GM19395 (cell line): Measurements from ENCODE around the gene THOC5.
"Not testable (repeated sequence)": the region's sequence is repeated elsewhere in the genome, so short reads cannot be mapped to it uniquely, and the experiment has no call there.

Experiments
- ATAC-seq: cut with Tn5 transposase; IDR thresholded peaks from one replicate; pipeline ENCODE4 v1.9.1; 2021; ENCODE audit warnings: mild to moderate bottlenecking, moderate library complexity; ENCODE audit not compliant: unreplicated experiment

Gene THOC5

GRCh38 chr22:29511126-29511862 is 42.3 kb downstream of the THOC5 start:
- ATAC-seq, result no peak

GRCh38 chr22:29510542-29510941 is 43.0 kb downstream of the THOC5 start:
- ATAC-seq, result no peak

- ATAC-seq, result no peak
Measured at GRCh38 chr22:29509815-29510214, 43.7 kb downstream of the THOC5 start.

- no peak for ATAC-seq
Measured at GRCh38 chr22:29509298-29509697, 44.3 kb downstream of the THOC5 start.

- ATAC-seq, result no peak
Measured at GRCh38 chr22:29503811-29504372, 49.7 kb downstream of the THOC5 start.

- no peak for ATAC-seq
Measured at GRCh38 chr22:29499852-29500251, 53.7 kb downstream of the THOC5 start.

DNA sequence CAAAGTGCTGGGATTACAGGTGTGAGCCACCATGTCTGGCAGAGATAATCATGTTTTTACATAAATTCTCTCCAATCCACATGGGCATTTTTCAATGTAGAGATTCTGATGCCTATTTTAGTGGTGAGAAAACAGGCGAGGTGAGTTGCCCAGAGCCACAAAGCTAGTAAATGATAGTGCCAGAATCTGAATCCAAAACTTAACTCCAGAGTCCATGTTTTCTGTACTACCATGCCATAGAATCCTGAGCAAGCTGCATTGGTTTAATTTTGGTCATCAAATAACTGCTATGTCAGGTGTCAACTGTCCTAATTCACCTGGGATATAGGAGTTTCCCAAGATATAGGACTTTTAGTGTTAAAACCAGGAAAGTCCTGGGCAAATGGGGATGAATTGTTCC is 59.9 kb downstream of the THOC5 start:
- ATAC-seq, result no peak

DNA sequence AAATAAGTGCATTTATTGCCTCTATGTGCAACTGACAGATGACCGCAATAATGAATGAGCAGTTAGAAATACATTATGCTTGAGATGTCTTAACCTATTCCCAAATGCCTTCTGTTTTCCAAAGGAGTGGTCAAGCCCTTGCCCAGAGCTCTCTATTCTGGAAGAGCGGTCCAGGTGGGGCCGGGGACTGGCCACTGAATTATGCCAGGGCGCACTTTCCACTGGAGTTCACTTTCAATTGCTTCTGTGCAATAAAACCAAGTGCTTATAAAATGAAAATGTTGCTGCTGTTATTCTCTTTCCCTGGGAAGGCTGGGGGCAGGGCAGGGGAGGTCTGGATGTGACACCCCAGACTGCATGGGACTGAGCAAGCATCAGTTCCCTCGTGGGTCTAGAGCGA is 62.5 kb downstream of the THOC5 start:
- ATAC-seq, result no peak

DNA sequence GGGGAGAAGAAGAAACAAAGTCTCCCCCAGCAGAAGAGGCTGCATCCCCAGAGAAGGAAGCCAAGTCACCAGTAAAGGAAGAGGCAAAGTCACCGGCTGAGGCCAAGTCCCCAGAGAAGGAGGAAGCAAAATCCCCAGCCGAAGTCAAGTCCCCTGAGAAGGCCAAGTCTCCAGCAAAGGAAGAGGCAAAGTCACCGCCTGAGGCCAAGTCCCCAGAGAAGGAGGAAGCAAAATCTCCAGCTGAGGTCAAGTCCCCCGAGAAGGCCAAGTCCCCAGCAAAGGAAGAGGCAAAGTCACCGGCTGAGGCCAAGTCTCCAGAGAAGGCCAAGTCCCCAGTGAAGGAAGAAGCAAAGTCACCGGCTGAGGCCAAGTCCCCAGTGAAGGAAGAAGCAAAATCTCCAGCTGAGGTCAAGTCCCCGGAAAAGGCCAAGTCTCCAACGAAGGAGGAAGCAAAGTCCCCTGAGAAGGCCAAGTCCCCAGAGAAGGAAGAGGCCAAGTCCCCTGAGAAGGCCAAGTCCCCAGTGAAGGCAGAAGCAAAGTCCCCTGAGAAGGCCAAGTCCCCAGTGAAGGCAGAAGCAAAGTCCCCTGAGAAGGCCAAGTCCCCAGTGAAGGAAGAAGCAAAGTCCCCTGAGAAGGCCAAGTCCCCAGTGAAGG is 64.3 kb downstream of the THOC5 start:
- not testable (repeated sequence) for ATAC-seq

DNA sequence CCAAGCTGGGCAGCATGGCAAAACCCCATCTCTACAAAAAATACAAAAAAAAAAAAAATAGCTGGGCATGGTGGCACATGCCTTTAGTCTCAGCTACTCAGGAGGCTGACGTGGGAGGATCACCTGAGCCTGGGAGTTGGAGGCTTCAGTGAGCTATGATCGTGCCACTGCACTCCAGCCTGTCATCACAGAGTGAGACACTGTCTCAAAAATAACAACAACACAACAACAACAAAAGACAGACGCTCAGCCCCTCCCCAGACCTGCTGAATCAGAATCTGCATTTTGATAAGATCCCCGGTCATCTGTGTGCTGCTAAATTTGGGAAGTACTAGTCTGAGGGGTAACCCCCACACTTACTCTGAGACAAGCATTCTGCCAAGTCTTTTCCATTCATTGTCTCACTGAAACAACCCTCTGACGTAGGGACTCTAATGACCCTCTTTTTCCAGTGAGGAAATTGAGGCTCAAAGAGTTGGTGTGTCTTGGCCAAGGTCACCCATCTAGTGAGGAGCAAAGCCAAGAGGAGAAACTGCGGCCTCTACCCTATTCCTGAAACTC is 66.1 kb downstream of the THOC5 start:
- ATAC-seq, result no peak

GRCh38 chr22:29485448-29485847 is 68.1 kb downstream of the THOC5 start:
- ATAC-seq, result no peak

DNA sequence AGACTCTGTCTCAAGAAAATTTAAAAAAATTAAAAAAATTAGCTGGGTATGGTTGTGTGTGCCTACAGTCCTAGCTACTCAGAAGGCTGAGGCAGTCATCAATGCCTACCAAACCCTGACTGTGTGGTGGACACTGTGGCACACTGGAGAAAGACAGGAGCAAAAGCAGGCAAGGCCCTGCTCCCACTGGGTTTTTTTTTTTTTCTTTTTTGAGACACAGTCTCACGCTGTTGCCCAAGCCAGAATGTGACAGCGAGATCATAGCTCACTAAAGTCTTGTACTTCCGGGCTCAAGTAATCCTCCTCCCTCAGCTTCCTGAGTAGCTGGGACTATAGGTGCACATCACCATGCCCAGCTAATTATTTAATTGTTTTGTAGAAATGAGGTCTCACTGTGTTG is 68.9 kb downstream of the THOC5 start:
- ATAC-seq, result no peak

DNA sequence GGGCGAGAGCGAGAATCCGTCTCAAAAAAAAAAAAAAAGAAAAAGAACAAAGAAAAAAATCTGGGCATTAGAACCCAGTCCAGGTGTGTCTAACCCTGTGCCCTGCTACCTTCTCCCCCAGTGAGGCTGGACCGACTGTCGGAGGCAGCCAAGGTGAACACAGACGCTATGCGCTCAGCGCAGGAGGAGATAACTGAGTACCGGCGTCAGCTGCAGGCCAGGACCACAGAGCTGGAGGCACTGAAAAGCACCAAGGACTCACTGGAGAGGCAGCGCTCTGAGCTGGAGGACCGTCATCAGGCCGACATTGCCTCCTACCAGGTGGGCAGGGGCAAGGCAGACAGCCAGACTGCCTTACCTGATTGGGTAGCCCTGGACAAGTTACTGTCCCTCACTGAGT is 70.3 kb downstream of the THOC5 start:
- no peak for ATAC-seq

DNA sequence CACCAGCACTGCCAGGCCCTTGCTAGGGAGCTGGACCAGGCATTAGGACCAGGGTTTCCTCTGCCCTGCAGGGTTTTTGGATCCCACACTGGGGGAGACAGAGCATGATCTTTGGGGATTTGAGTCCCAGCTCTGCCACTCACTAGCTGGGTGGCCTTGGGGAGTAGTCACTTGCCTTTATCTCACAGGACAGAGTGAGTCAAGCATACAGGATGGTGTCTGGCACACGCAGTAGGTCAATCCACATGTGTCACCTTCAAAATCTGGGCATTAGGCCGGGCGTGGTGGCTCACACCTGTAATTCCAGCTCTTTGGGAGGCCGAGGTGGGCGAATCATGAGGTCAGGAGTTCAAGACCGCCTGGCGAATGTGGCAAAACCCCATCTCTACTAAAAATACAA is 70.8 kb downstream of the THOC5 start:
- no peak for ATAC-seq

DNA sequence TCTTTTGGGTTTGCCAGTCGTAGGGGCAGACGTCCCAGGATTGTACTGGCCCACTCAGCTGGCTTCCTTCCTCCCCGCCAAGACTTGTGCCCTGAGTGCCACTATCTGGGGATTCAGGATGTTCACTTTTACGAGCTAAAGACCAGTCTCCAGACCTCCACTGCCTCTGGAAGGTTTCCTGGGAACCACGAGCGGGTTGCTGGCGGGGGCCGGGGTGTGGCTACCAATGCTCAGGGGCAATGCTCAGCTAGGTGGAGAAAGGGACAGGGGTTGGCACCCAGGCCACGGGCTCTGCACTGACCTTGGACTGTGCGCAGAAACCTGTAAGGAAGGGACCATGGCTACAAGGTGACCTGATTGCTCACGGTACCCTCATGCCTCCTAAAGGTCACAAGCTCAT is 71.3 kb downstream of the THOC5 start:
- ATAC-seq, result no peak

GRCh38 chr22:29481265-29482000 is 72.1 kb downstream of the THOC5 start:
- ATAC-seq, result no peak

DNA sequence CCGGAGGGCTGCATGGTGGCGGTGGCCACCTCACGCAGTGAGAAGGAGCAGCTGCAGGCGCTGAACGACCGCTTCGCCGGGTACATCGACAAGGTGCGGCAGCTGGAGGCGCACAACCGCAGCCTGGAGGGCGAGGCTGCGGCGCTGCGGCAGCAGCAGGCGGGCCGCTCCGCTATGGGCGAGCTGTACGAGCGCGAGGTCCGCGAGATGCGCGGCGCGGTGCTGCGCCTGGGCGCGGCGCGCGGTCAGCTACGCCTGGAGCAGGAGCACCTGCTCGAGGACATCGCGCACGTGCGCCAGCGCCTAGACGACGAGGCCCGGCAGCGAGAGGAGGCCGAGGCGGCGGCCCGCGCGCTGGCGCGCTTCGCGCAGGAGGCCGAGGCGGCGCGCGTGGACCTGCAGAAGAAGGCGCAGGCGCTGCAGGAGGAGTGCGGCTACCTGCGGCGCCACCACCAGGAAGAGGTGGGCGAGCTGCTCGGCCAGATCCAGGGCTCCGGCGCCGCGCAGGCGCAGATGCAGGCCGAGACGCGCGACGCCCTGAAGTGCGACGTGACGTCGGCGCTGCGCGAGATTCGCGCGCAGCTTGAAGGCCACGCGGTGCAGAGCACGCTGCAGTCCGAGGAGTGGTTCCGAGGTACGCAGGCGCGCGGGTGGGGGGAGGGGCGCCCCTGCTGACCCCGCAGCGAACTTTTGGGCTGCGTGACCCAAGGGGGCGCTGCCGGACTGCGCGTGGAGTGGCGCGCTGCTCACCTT is 72.9 kb downstream of the THOC5 start:
- no peak for ATAC-seq

DNA sequence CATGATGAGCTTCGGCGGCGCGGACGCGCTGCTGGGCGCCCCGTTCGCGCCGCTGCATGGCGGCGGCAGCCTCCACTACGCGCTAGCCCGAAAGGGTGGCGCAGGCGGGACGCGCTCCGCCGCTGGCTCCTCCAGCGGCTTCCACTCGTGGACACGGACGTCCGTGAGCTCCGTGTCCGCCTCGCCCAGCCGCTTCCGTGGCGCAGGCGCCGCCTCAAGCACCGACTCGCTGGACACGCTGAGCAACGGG is 73.4 kb downstream of the THOC5 start:
- ATAC-seq, result no peak

DNA sequence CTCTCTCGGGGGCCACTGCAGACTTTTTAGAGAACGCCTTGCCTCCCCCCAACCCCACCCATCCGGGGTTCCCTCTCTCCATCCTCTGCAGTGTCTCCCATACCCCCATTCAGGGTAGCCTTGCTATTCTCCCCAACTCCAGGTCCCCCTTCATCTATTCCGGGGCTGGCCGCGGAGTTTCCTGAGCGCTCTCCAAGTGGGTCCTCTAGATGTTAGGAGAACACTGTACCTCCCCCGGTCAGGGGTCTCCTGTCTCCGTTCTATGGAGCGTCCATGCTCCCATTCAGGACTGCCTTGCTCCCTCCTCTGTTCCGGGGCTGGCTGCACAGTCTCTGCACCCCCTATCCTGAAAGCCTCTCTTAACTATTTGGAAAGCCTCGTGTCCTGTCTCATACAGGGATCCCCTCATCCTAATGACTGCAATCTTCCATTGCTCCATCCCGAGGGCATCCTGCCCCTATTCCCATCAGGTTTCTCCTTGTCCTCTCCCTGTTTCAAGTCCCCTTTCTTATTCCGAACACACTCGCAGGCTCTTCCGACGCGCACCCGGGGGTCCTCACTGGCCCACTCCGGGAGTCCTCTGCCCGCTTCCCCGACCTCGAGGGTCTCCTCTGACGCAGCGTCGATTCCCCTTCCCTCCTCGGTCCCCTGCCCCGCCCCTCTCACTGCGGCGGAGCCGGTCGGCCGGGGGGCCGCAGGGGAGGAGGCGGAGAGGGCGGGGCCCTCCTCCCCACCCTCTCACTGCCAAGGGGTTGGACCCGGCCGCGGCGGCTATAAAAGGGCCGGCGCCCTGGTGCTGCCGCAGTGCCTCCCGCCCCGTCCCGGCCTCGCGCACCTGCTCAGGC is 73.9 kb downstream of the THOC5 start, which contains the start of gene NEFH:
NEFH (plus strand) TSS at position 802 of the 845 bp plus-strand sequence. CDS start 45 bp downstream, outside the sequence.
- no peak for ATAC-seq
